K562 (cell line): Measurements from ENCODE around the gene BRPF1. TPM values are rescaled to one million over a fixed set of nuclear protein-coding genes. Genes with fewer than 3 reads are reported as not detected.

Source experiments
- ELF4 ChIP-seq: fragments of 450-650 bp; formaldehyde crosslinking; IDR thresholded peaks from 2 replicates; pipeline ENCODE4 v1.4.0; 2022; ENCODE audit warnings: missing genetic modification characterization
- FOXO4 ChIP-seq: fragments of 450-650 bp; formaldehyde crosslinking; IDR thresholded peaks from 2 replicates; pipeline ENCODE4 v1.4.0; 2020; ENCODE audit warnings: mild to moderate bottlenecking, moderate library complexity
- GMEB1 ChIP-seq: fragments of 250-450 bp; sonication (Bioruptor Pico); IDR thresholded peaks from 2 replicates; pipeline ENCODE4 v1.4.0; 2020; ENCODE audit warnings: mild to moderate bottlenecking
- HOXB6 ChIP-seq: fragments of 250-450 bp; sonication (Bioruptor Pico); IDR thresholded peaks from 2 replicates; pipeline ENCODE4 v1.5.1; 2022; ENCODE audit warnings: mild to moderate bottlenecking, borderline replicate concordance
- MYC ChIP-seq, 2 experiments: fragments of 250-450 bp in 1 of 2; sonication (Bioruptor Pico) in 1 of 2; IDR thresholded peaks; 2 replicates each; pipeline versions ENCODE4 v1.5.1 to v1.6.1; 2012 to 2021; ENCODE audit warnings: low read depth in 2 of 2, borderline replicate concordance in 1 of 2, improper control_type of control experiment in 1 of 2, low read length in 1 of 2, mild to moderate bottlenecking in 1 of 2, moderate library complexity in 1 of 2
- NBN ChIP-seq: fragments of 450-650 bp; IDR thresholded peaks from 2 replicates; pipeline ENCODE4 v1.6.1; 2016; ENCODE audit warnings: low read depth, mild to moderate bottlenecking
- NFIC ChIP-seq: fragments of 450-650 bp; IDR thresholded peaks from 2 replicates; pipeline ENCODE4 v1.6.1; 2017; ENCODE audit warnings: mild to moderate bottlenecking, inconsistent platforms
- ZC3H4 ChIP-seq: sonication (generic); formaldehyde crosslinking; IDR thresholded peaks from 2 replicates; pipeline ENCODE4 v1.9.0; 2021; ENCODE audit warnings: missing genetic modification reagents, borderline replicate concordance
- ZHX1 ChIP-seq: fragments of 150-350 bp; conservative IDR thresholded peaks from 2 replicates; pipeline ENCODE4 v1.6.1; 2014; ENCODE audit warnings: low read length
- ZNF174 ChIP-seq: fragments of 250-450 bp; sonication (Bioruptor Pico); IDR thresholded peaks from 2 replicates; pipeline ENCODE4 v1.4.0; 2020; ENCODE audit warnings: mild to moderate bottlenecking
- ZNF274 ChIP-seq: IDR thresholded peaks from 2 replicates; pipeline ENCODE4 v1.6.1; 2011; ENCODE audit warnings: low read depth, mild to moderate bottlenecking, low read length, moderate library complexity, borderline replicate concordance
- ZNF318 ChIP-seq, 2 experiments: fragments of 450-650 bp; IDR thresholded peaks; 2 replicates each; pipeline ENCODE4 v1.6.1; 2016; ENCODE audit warnings: mild to moderate bottlenecking in 2 of 2, borderline replicate concordance in 1 of 2, low read depth in 1 of 2, moderate library complexity in 1 of 2
- polyA plus RNA-seq, 8 experiments: library from polyadenylated mRNA; depleted of rRNA in 4 of 8; stranded (reverse) in 5 of 8; unstranded in 3 of 8; fragments of >200 nt; fragmentation: Nextera tagmentation in 2 of 8; fragmentation: Illumina TruSeq in 1 of 8; extraction: Ambion mirVana in 2 of 8; extraction: Trizol in 1 of 8; gene quantifications; 2 replicates each; pipeline versions ENCODE4 v1.2.1 to v1.2.3, GENCODE V29; 2011 to 2014; ENCODE audit warnings: inconsistent platforms in 1 of 8, missing spikeins in 1 of 8
- total RNA-seq, 7 experiments: library from RNA; depleted of rRNA in 6 of 7; stranded (reverse); fragments of >200 nt in 6 of 7; fragmentation: Illumina TruSeq in 2 of 7; extraction: Trizol in 2 of 7; gene quantifications; 2 replicates each; pipeline versions ENCODE4 v1.2.1 to v1.2.3, GENCODE V29; 2011 to 2021; ENCODE audit warnings: low replicate concordance in 1 of 7

The BRPF1 gene
- total and polyA plus RNA-seq, 9 of the 15 experiments (the other 6 are each of a cell fraction or from before 2014, with no cell fraction given) = 1.1 to 40.2 (median 23.5) TPM

- TF ChIP-seq FOXO4 (CRISPR knock-in tag) (no peak), ZNF274 (no peak), MYC (IDR thresholded peaks at IDR 0.05; ENCODE audit: low read depth, low read length) (peak; percentile 54), MYC (CRISPR knock-in tag; IDR thresholded peaks at IDR 0.05; ENCODE audit: borderline replicate concordance, low read depth) (no peak), HOXB6 (CRISPR knock-in tag) (no peak), ZHX1 (no peak; the same call in 1 of the 2 replicates), ZNF318 (IDR thresholded peaks at IDR 0.05; ENCODE audit: borderline replicate concordance in 1 of 2, low read depth in 1 of 2) (0 out of 4 replicates have a peak, but pooled peaks of 1 of the 2 experiments have one; percentile 46), ZNF174 (no peak), NBN (peak; percentile 79; the same call in 1 of the 2 replicates), GMEB1 (peak; percentile 5; the same call in 1 of the 2 replicates), ELF4 (no peak; the same call in 1 of the 2 replicates), NFIC (peak; percentile 76), ZC3H4 (no peak)
These were observed 15.6 kb upstream of the BRPF1 start (continued) for GRCh38 chr3:9715764-9716437.
